Measurements from ENCODE around the gene KIAA1755.

The KIAA1755 gene

DNA sequence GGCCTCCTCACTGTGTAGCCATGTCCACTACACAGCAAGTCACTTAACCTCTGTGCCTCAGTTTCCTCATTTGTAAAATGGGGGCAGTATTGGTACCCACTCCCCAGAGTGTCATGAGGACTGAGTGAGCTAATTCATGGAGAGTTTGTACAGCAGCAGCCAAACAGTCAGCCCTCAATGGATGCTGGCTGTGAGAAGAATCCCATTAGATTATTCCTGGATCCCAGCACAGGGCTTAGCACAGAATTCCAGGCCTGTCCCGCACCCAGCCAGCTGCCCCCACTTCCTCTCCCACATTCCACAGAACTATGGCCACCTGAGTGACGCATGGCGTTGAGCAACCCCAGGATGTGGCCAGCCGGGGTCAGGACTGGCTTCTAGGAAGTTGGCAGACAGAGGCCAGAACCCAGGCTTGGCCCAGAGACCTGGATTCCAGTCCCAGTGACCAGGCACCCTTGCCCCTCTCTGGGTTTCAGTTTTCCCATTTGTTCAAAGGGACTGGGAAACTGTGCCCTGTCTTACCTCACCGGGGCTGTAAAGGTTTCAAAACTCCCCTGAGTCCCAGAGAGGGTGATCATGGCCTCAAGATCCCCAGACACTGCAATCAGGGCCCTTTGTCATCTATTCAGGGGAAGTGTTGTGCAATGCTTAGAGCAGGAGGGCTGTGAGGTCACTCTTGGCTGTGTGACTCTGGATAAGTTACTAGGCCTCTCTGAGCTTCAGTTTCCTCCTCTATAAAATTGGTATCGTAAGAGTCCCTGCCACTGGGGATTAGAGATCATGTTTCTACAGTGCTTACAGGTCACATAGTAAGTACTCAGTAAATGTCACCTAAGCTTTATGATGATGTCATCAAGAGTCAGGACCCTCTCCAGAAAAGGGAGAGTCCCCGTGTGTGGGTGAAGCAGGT is 92.4 kb downstream of the KIAA1755 start:
- Histone ChIP-seq H3K27me3 (ENCODE audit: low read length) (no peaks in the 10 kb centered on the region), H4K20me1 (ENCODE audit: low read depth, low read length) (no peaks in the 10 kb centered on the region), H3K9me2 (replicated peaks; ENCODE audit: insufficient read depth, low read length) (no peaks in the 10 kb centered on the region), H3K36me3 (ENCODE audit: low read length) (no peaks in the 10 kb centered on the region), H3F3A (ENCODE audit: insufficient read depth) (no peaks in the 10 kb centered on the region), H3K79me2 (ENCODE audit: insufficient read depth, low read length) (no peaks in the 10 kb centered on the region), H2AFZ (ENCODE audit: low read depth, low read length, severe bottlenecking) (no peak overlapping the region), H3K9me3 (ENCODE audit: insufficient read depth, low read length) (no peaks in the 10 kb centered on the region), H3K4me2 (ENCODE audit: low read depth, low read length, poor library complexity, severe bottlenecking) (no peak overlapping the region), H3K4me3 (ENCODE audit: insufficient read depth, low read length, poor library complexity, severe bottlenecking) (no peak overlapping the region), H3K27ac (ENCODE audit: low read depth, low read length) (no peak overlapping the region), H3K9ac (ENCODE audit: low read length) (no peak overlapping the region)
- TF ChIP-seq CTCF (IDR thresholded peaks at IDR 0.05; ENCODE audit: insufficient read depth, low read length, poor library complexity, severe bottlenecking) (no peak), EZH2phosphoT487 (conservative IDR thresholded peaks at IDR 0.05; ENCODE audit: low read length) (no peak)

DNA sequence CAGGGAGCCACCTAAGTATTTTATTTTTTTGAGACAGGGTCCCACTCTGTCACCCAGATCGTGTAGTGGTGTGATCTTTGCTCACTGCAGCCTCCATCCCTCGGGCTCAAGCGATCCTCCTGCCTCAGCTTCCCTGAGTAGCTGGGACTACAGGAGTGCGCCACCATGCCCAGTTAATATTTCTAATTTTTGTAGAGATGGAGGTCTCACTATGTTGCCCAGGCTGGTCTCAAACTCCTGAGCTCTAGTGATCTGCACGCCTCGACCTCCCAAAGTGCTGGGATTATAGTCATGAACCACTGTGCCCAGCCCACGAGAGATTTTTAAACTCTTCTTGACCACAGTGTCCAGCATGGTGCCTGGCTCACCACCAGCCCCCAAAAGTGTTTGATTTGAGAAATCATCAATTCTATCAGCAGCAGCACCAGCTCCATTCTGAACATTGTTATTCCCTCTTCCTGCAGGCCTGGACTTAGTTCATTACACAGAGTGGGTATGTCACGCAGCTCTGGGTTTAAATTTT is 93.1 kb downstream of the KIAA1755 start:
- no peak overlapping the region for H3K4me3 ChIP-seq (ENCODE audit: insufficient read depth, low read length, poor library complexity, severe bottlenecking)
- H3K36me3 ChIP-seq (ENCODE audit: low read length): no peaks in the 10 kb centered on the region
- no peak overlapping the region for H3K4me2 ChIP-seq (ENCODE audit: low read depth, low read length, poor library complexity, severe bottlenecking)
- H4K20me1 ChIP-seq (ENCODE audit: low read depth, low read length): no peaks in the 10 kb centered on the region
- no peak overlapping the region for H2AFZ ChIP-seq (ENCODE audit: low read depth, low read length, severe bottlenecking)
- H3K27me3 ChIP-seq (ENCODE audit: low read length): no peaks in the 10 kb centered on the region
- H3K27ac ChIP-seq (ENCODE audit: low read depth, low read length): no peak overlapping the region
- no peaks in the 10 kb centered on the region for H3K9me2 ChIP-seq (replicated peaks; ENCODE audit: insufficient read depth, low read length)
- no peaks in the 10 kb centered on the region for H3K9me3 ChIP-seq (ENCODE audit: insufficient read depth, low read length)
- TF ChIP-seq EZH2phosphoT487 (conservative IDR thresholded peaks at IDR 0.05; ENCODE audit: low read length): no peak
- TF ChIP-seq CTCF (IDR thresholded peaks at IDR 0.05; ENCODE audit: insufficient read depth, low read length, poor library complexity, severe bottlenecking): no peak
- H3F3A ChIP-seq (ENCODE audit: insufficient read depth): no peaks in the 10 kb centered on the region
- no peak overlapping the region for H3K9ac ChIP-seq (ENCODE audit: low read length)
- no peaks in the 10 kb centered on the region for H3K79me2 ChIP-seq (ENCODE audit: insufficient read depth, low read length)

DNA sequence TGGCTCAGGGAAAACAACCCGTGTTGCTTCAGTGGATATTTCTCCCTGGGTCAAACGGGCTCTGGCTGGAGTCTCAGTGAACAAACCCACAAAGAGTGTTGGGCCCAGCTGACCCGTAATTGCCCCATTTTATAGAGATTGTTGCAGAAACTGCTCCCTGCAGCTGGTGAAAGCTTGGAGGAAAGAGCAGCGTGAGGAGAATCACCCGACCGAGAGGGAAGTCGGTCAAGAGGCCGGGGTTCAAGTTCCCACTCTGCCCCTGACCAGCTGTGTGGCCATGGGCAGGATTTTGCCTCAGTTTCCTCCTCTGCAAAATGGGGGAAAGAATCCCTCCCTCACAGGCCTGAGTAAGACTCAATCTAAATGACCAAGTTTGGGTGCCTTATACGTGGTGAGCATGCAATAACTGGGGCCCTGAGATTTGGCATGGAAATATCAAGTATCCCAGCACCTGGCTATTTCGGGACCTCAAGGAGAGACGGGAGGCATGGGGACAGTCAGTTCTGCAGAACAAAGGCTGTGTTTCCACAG is 93.8 kb downstream of the KIAA1755 start:
- Histone ChIP-seq H3K36me3 (ENCODE audit: low read length) (no peaks in the 10 kb centered on the region), H3K4me2 (ENCODE audit: low read depth, low read length, poor library complexity, severe bottlenecking) (no peak overlapping the region)
- no peak for TF ChIP-seq EZH2phosphoT487 (conservative IDR thresholded peaks at IDR 0.05; ENCODE audit: low read length)
- TF ChIP-seq CTCF (IDR thresholded peaks at IDR 0.05; ENCODE audit: insufficient read depth, low read length, poor library complexity, severe bottlenecking): no peak

More for the DNA sequence above, 93.8 kb downstream of the KIAA1755 start:
- no peaks in the 10 kb centered on the region for H3K9me3 ChIP-seq (ENCODE audit: insufficient read depth, low read length)
- H3K4me3 ChIP-seq (ENCODE audit: insufficient read depth, low read length, poor library complexity, severe bottlenecking): no peak overlapping the region
- H2AFZ ChIP-seq (ENCODE audit: low read depth, low read length, severe bottlenecking): no peak overlapping the region
- no peak overlapping the region for H3K9ac ChIP-seq (ENCODE audit: low read length)
- H3K27ac ChIP-seq (ENCODE audit: low read depth, low read length): no peak overlapping the region
- H4K20me1 ChIP-seq (ENCODE audit: low read depth, low read length): no peaks in the 10 kb centered on the region
- no peaks in the 10 kb centered on the region for H3K79me2 ChIP-seq (ENCODE audit: insufficient read depth, low read length)
- no peaks in the 10 kb centered on the region for H3K27me3 ChIP-seq (ENCODE audit: low read length)
- H3K9me2 ChIP-seq (replicated peaks; ENCODE audit: insufficient read depth, low read length): no peaks in the 10 kb centered on the region
- no peaks in the 10 kb centered on the region for H3F3A ChIP-seq (ENCODE audit: insufficient read depth)

Data from SU-DHL-6 (cell line).